Measurements from ENCODE around the gene INO80C.

Gene INO80C

GRCh38 chr18:35435401-35435800 lies 62.4 kb downstream of the INO80C start:
- Histone ChIP-seq H3K4me3 (ENCODE audit: low read depth, low read length) (no peak overlapping the region), H3K27me3 (ENCODE audit: control insufficient read depth, insufficient read depth, low read length) (no peaks in the 10 kb centered on the region), H3K9ac (ENCODE audit: low read depth, low read length) (no peak overlapping the region), H3K36me3 (ENCODE audit: control insufficient read depth, insufficient read depth, low read length) (no peaks in the 10 kb centered on the region), H3K9me3 (ENCODE audit: control insufficient read depth, insufficient read depth, low read length) (no peaks in the 10 kb centered on the region), H3K4me1 (ENCODE audit: control insufficient read depth, insufficient read depth, low read length) (no peaks in the 10 kb centered on the region)

GRCh38 chr18:35432565-35433001 lies 65.2 kb downstream of the INO80C start:
- Histone ChIP-seq H3K4me1 (ENCODE audit: control insufficient read depth, insufficient read depth, low read length) (no peaks in the 10 kb centered on the region), H3K9ac (ENCODE audit: low read depth, low read length) (no peak overlapping the region), H3K27me3 (ENCODE audit: control insufficient read depth, insufficient read depth, low read length) (no peaks in the 10 kb centered on the region), H3K9me3 (ENCODE audit: control insufficient read depth, insufficient read depth, low read length) (no peaks in the 10 kb centered on the region), H3K4me3 (ENCODE audit: low read depth, low read length) (no peak overlapping the region), H3K36me3 (ENCODE audit: control insufficient read depth, insufficient read depth, low read length) (no peaks in the 10 kb centered on the region)

- no peaks in the 10 kb centered on the region for H3K9me3 ChIP-seq (ENCODE audit: control insufficient read depth, insufficient read depth, low read length)
- no peaks in the 10 kb centered on the region for H3K4me1 ChIP-seq (ENCODE audit: control insufficient read depth, insufficient read depth, low read length)
- no peaks in the 10 kb centered on the region for H3K36me3 ChIP-seq (ENCODE audit: control insufficient read depth, insufficient read depth, low read length)
- no peak overlapping the region for H3K4me3 ChIP-seq (ENCODE audit: low read depth, low read length)
- no peaks in the 10 kb centered on the region for H3K27me3 ChIP-seq (ENCODE audit: control insufficient read depth, insufficient read depth, low read length)
- H3K9ac ChIP-seq (ENCODE audit: low read depth, low read length), result no peak overlapping the region
Observed at GRCh38 chr18:35431374-35431741, 66.4 kb downstream of the INO80C start.

GRCh38 chr18:35430721-35431373 lies 66.9 kb downstream of the INO80C start:
- Histone ChIP-seq H3K9ac (ENCODE audit: low read depth, low read length) (no peak overlapping the region), H3K4me1 (ENCODE audit: control insufficient read depth, insufficient read depth, low read length) (no peaks in the 10 kb centered on the region), H3K36me3 (ENCODE audit: control insufficient read depth, insufficient read depth, low read length) (no peaks in the 10 kb centered on the region), H3K27me3 (ENCODE audit: control insufficient read depth, insufficient read depth, low read length) (no peaks in the 10 kb centered on the region), H3K9me3 (ENCODE audit: control insufficient read depth, insufficient read depth, low read length) (no peaks in the 10 kb centered on the region), H3K4me3 (ENCODE audit: low read depth, low read length) (no peak overlapping the region)

GRCh38 chr18:35426786-35427185 lies 71.0 kb downstream of the INO80C start:
- Histone ChIP-seq H3K4me3 (ENCODE audit: low read depth, low read length) (no peak overlapping the region), H3K27me3 (ENCODE audit: control insufficient read depth, insufficient read depth, low read length) (no peaks in the 10 kb centered on the region), H3K9me3 (ENCODE audit: control insufficient read depth, insufficient read depth, low read length) (no peaks in the 10 kb centered on the region), H3K36me3 (ENCODE audit: control insufficient read depth, insufficient read depth, low read length) (no peaks in the 10 kb centered on the region), H3K4me1 (ENCODE audit: control insufficient read depth, insufficient read depth, low read length) (peaks cover 4% of the 10 kb centered on the region), H3K9ac (ENCODE audit: low read depth, low read length) (no peak overlapping the region)

- H3K4me3 ChIP-seq (ENCODE audit: low read depth, low read length), result no peak overlapping the region
- no peaks in the 10 kb centered on the region for H3K9me3 ChIP-seq (ENCODE audit: control insufficient read depth, insufficient read depth, low read length)
- H3K36me3 ChIP-seq (ENCODE audit: control insufficient read depth, insufficient read depth, low read length), result no peaks in the 10 kb centered on the region
- no peaks in the 10 kb centered on the region for H3K27me3 ChIP-seq (ENCODE audit: control insufficient read depth, insufficient read depth, low read length)
- no peak overlapping the region for H3K9ac ChIP-seq (ENCODE audit: low read depth, low read length)
- H3K4me1 ChIP-seq (ENCODE audit: control insufficient read depth, insufficient read depth, low read length), result peaks cover 4% of the 10 kb centered on the region
Observed at GRCh38 chr18:35424356-35424755, 73.4 kb downstream of the INO80C start.

GRCh38 chr18:35422237-35422636 lies 75.5 kb downstream of the INO80C start:
- H3K27me3 ChIP-seq (ENCODE audit: control insufficient read depth, insufficient read depth, low read length), result no peaks in the 10 kb centered on the region
- no peaks in the 10 kb centered on the region for H3K36me3 ChIP-seq (ENCODE audit: control insufficient read depth, insufficient read depth, low read length)
- H3K9me3 ChIP-seq (ENCODE audit: control insufficient read depth, insufficient read depth, low read length), result no peaks in the 10 kb centered on the region
- H3K4me1 ChIP-seq (ENCODE audit: control insufficient read depth, insufficient read depth, low read length), result peaks cover 4% of the 10 kb centered on the region
- H3K9ac ChIP-seq (ENCODE audit: low read depth, low read length), result no peak overlapping the region
- H3K4me3 ChIP-seq (ENCODE audit: low read depth, low read length), result no peak overlapping the region

DNA sequence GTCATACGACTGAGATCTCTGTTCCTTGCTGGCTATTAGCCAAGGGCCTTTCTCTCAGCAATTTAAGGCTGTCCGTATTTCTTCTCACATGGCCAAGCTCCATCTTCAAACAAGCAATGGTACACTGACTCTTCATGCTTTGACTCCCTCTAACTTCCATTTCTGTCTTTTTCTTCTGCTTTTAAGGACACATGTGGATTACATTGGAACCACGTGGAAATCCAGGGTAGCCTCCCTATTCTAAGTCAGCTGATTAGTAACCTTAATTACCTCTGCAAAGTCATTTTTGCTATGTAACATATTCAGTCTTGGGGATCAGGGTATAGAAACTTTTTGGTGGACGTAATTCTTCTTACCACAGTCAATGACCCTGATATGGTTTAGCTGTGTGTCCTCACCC lies 79.2 kb downstream of the INO80C start:
- no peak overlapping the region for H3K9ac ChIP-seq (ENCODE audit: low read depth, low read length)
- H3K9me3 ChIP-seq (ENCODE audit: control insufficient read depth, insufficient read depth, low read length), result no peaks in the 10 kb centered on the region

More for the DNA sequence above, 79.2 kb downstream of the INO80C start:
- Histone ChIP-seq H3K27me3 (ENCODE audit: control insufficient read depth, insufficient read depth, low read length) (no peaks in the 10 kb centered on the region), H3K4me3 (ENCODE audit: low read depth, low read length) (no peak overlapping the region), H3K4me1 (ENCODE audit: control insufficient read depth, insufficient read depth, low read length) (no peaks in the 10 kb centered on the region), H3K36me3 (ENCODE audit: control insufficient read depth, insufficient read depth, low read length) (no peaks in the 10 kb centered on the region)

Measured in iPS-15b (cell line).